Measurements from ENCODE around the gene KDM1A. TPM values are rescaled to one million over a fixed set of nuclear protein-coding genes. Genes with fewer than 3 reads are reported as not detected.

The KDM1A gene
- total and polyA plus RNA-seq, 10 of the 15 experiments (the other 5 are each of a cell fraction or from before 2014, with no cell fraction given): 39.2 to 118 (median 98.9) TPM

- no peak for FAIRE-seq
These were observed 47.5 kb upstream of the KDM1A start for GRCh38 chr1:22971611-22972405.

GRCh38 chr1:22972760-22973159 is 46.5 kb upstream of the KDM1A start, which contains the start of gene LACTBL1:
Gene LACTBL1, minus strand, starts transcription at chr1:22972866. Its CDS starts 550 bp downstream, at chr1:22972316.
- no peak for ATAC-seq
- Histone ChIP-seq H3K27ac (ENCODE audit: control insufficient read depth, insufficient read depth) (no peak within 1 kb of the TSS), H3K4me1 (ENCODE audit: control insufficient read depth, insufficient read depth, low read length) (no peaks in the 10 kb centered on the region), H3K9me3 (replicated peaks; ENCODE audit: control insufficient read depth, insufficient read depth, low read length) (no peaks in the 10 kb centered on the region), H3K9ac (ENCODE audit: control insufficient read depth, insufficient read depth, low read length) (no peak within 1 kb of the TSS), H2AFZ (ENCODE audit: control insufficient read depth, low read depth, low read length) (no peak within 1 kb of the TSS), H4K20me1 (ENCODE audit: control insufficient read depth, insufficient read depth) (no peaks in the 10 kb centered on the region), H3K36me3 (ENCODE audit: control insufficient read depth in 2 of 2, insufficient read depth in 2 of 2, low read length in 1 of 2) (no peaks in the 10 kb centered on the region), H3K27me3 (replicated peaks in 1 of 2; ENCODE audit: control insufficient read depth in 2 of 2, insufficient read depth in 2 of 2, low read length in 1 of 2) (peaks cover 0 to 5% of the 10 kb centered on the region in 2 experiments; a peak in 3 of 4 replicates), H3K79me2 (ENCODE audit: control insufficient read depth, insufficient read depth, low read length) (no peaks in the 10 kb centered on the region), H3K4me3 (no peak within 1 kb of the TSS), H3K4me2 (ENCODE audit: control insufficient read depth, insufficient read depth) (no peak within 1 kb of the TSS)
- intact Hi-C loops (cut with micrococcal nuclease; ENCODE audit: unreplicated experiment): no loop called here
- BruUV-seq (replicated peaks): no TSS peak
- WGBS (ENCODE audit: insufficient coverage, insufficient replicate concordance, low lambda C conversion rate, missing lambda C conversion rate): 16% methylated on average over 5 of the region's 5 CpGs
- in situ Hi-C loops (cut with MboI): no loop called here
- no peak for FAIRE-seq
- ChIA-PET CTCF (interaction anchor here (1.7 to 15.3 kb wide), 2 partner anchors 8 to 212 kb away, joined by 5 to 114 read pairs; no protein-coding TSS in a partner anchor), RAD21 (ENCODE audit: unreplicated experiment) (interaction anchor here (1.8 kb wide), 1 partner anchor 211 kb away, joined by 9 read pairs; no protein-coding TSS in a partner anchor), SMC1A (ENCODE audit: uncharacterized antibody, unreplicated experiment) (interaction anchor here (2.7 kb wide), 1 partner anchor 212 kb away, joined by 13 read pairs; no protein-coding TSS in a partner anchor), POLR2A (no interaction called here)
- no peak for DNase-seq (ENCODE audit: low read depth, low spot score)
- TF ChIP-seq LARP7 (IDR thresholded peaks at IDR 0.05) (no peak), ZNF207 (IDR thresholded peaks at IDR 0.05; ENCODE audit: borderline replicate concordance) (no peak), RELB (IDR thresholded peaks at IDR 0.05; ENCODE audit: low read depth) (no peak), KLF5 (IDR thresholded peaks at IDR 0.05; ENCODE audit: partially characterized antibody) (no peak), IRF4 (IDR thresholded peaks at IDR 0.05; ENCODE audit: low read depth, low read length) (no peak), MAX (IDR thresholded peaks at IDR 0.05; ENCODE audit: low read depth, low read length) (no peak), PAX8 (IDR thresholded peaks at IDR 0.05) (no peak), USF1 (IDR thresholded peaks at IDR 0.05; ENCODE audit: borderline replicate concordance, extremely low read length, insufficient read depth, low read depth, low read length) (no peak), IRF3 (IDR thresholded peaks at IDR 0.05) (no peak), ZNF384 (IDR thresholded peaks at IDR 0.05; ENCODE audit: borderline replicate concordance, low read depth, low read length) (no peak)

More at GRCh38 chr1:22971611-22972405, 47.5 kb upstream of the KDM1A start:
- Histone ChIP-seq H3K79me2 (ENCODE audit: control insufficient read depth, insufficient read depth, low read length) (no peaks in the 10 kb centered on the region), H3K4me1 (ENCODE audit: control insufficient read depth, insufficient read depth, low read length) (no peaks in the 10 kb centered on the region), H3K9me3 (replicated peaks; ENCODE audit: control insufficient read depth, insufficient read depth, low read length) (no peaks in the 10 kb centered on the region), H4K20me1 (ENCODE audit: control insufficient read depth, insufficient read depth) (no peaks in the 10 kb centered on the region), H3K36me3 (ENCODE audit: control insufficient read depth in 2 of 2, insufficient read depth in 2 of 2, low read length in 1 of 2) (no peaks in the 10 kb centered on the region), H2AFZ (ENCODE audit: control insufficient read depth, low read depth, low read length) (no peak overlapping the region), H3K27me3 (replicated peaks in 1 of 2; ENCODE audit: control insufficient read depth in 2 of 2, insufficient read depth in 2 of 2, low read length in 1 of 2) (peaks cover 0 to 5% of the 10 kb centered on the region in 2 experiments; a peak in 3 of 4 replicates), H3K9ac (ENCODE audit: control insufficient read depth, insufficient read depth, low read length) (no peak overlapping the region), H3K4me3 (no peak overlapping the region), H3K4me2 (ENCODE audit: control insufficient read depth, insufficient read depth) (no peak overlapping the region), H3K27ac (ENCODE audit: control insufficient read depth, insufficient read depth) (no peak overlapping the region)
- TF ChIP-seq SMAD5 (IDR thresholded peaks at IDR 0.05; ENCODE audit: low read depth): no peak
- POLR2A ChIA-PET: no interaction called here
- RAD21 ChIA-PET (ENCODE audit: unreplicated experiment): interaction anchor here (1.8 kb wide), 1 partner anchor 212 kb away, joined by 9 read pairs; no protein-coding TSS in a partner anchor
- CTCF ChIA-PET: interaction anchor here (0.9 to 15.3 kb wide), 2 partner anchors 8 to 213 kb away, joined by 3 to 114 read pairs; no protein-coding TSS in a partner anchor
- SMC1A ChIA-PET (ENCODE audit: uncharacterized antibody, unreplicated experiment): interaction anchor here (2.7 kb wide), 1 partner anchor 213 kb away, joined by 13 read pairs; no protein-coding TSS in a partner anchor
- DNase-seq (ENCODE audit: low read depth, low spot score): no peak
- 0% methylated on average over 5 of the region's 5 CpGs for WGBS (ENCODE audit: insufficient coverage, insufficient replicate concordance, low lambda C conversion rate, missing lambda C conversion rate)
- intact Hi-C loops (cut with micrococcal nuclease; ENCODE audit: unreplicated experiment): no loop called here
- in situ Hi-C loops (cut with MboI): no loop called here
- BruUV-seq (replicated peaks): no TSS peak
- ATAC-seq: no peak

All from GM12878 (cell line).